NCI-H187 (cell line): ENCODE measurements around the gene LCE2B.

Source experiments
- DNase-seq, 2 experiments: peaks; one replicate each; lab custom pipeline; 2025; lab: John Stamatoyannopoulos, UW

The LCE2B gene

GRCh38 chr1:152735648-152736047, 49.7 kb downstream of the LCE2B start:
- DNase-seq, result no peak
